ENCODE results near the gene ZNF627. TPM values are rescaled to one million over a fixed set of nuclear protein-coding genes. Genes with fewer than 3 reads are reported as not detected.
"Not testable (repeated sequence)": the region's sequence is repeated elsewhere in the genome, so short reads cannot be mapped to it uniquely, and the experiment has no call there.

Gene ZNF627
- total RNA-seq, 4 donors from 2014 or later, result 6.1 to 8.9 (median 7.9) TPM

GRCh38 chr19:11624069-11624463 is 26.8 kb downstream of the ZNF627 start:
- 41% methylated on average over 4 of the region's 4 CpGs for WGBS
- H3K4me1 ChIP-seq, result peaks cover 16% of the 10 kb centered on the region
- H3K36me3 ChIP-seq, result peaks cover 21% of the 10 kb centered on the region
- H3K27me3 ChIP-seq, result no peaks in the 10 kb centered on the region
- H3K4me3 ChIP-seq, result peak overlapping the region; percentile 47
- no peaks in the 10 kb centered on the region for H3K9me3 ChIP-seq
- DNase-seq (ENCODE audit: low spot score in 2 of 2), result no peak
- TF ChIP-seq CTCF (IDR thresholded peaks at IDR 0.05), result no peak
- no peak for TF ChIP-seq POLR2A (IDR thresholded peaks at IDR 0.05)
- H3K27ac ChIP-seq, result no peak overlapping the region

- no peaks in the 10 kb centered on the region for H3K27me3 ChIP-seq
- DNase-seq (ENCODE audit: low spot score in 2 of 2), result no peak
- TF ChIP-seq POLR2AphosphoS5 (IDR thresholded peaks at IDR 0.05) (no peak), EP300 (IDR thresholded peaks at IDR 0.05) (no peak), POLR2A (IDR thresholded peaks at IDR 0.05) (no peak), CTCF (IDR thresholded peaks at IDR 0.05) (no peak)
- peaks cover 16% of the 10 kb centered on the region for H3K4me1 ChIP-seq
- no peaks in the 10 kb centered on the region for H3K9me3 ChIP-seq
- no peak overlapping the region for H3K4me3 ChIP-seq
- WGBS, result 78% methylated on average over 15 of the region's 15 CpGs
- no peaks in the 10 kb centered on the region for H3K36me3 ChIP-seq
- H3K27ac ChIP-seq, result no peak overlapping the region
Observed at GRCh38 chr19:11626252-11626651, 29.0 kb downstream of the ZNF627 start.

GRCh38 chr19:11633223-11633622 is 35.9 kb downstream of the ZNF627 start:
- Histone ChIP-seq H3K4me3 (no peak overlapping the region), H3K27ac (no peak overlapping the region), H3K9me3 (no peaks in the 10 kb centered on the region), H3K4me1 (no peaks in the 10 kb centered on the region), H3K27me3 (no peaks in the 10 kb centered on the region), H3K36me3 (no peaks in the 10 kb centered on the region)
- WGBS, result 87% methylated on average over 9 of the region's 9 CpGs
- no peak for DNase-seq (ENCODE audit: low spot score in 2 of 2)
- no peak for TF ChIP-seq POLR2A (IDR thresholded peaks at IDR 0.05)
- TF ChIP-seq POLR2AphosphoS5 (IDR thresholded peaks at IDR 0.05), result no peak
- TF ChIP-seq EP300 (IDR thresholded peaks at IDR 0.05), result no peak
- no peak for TF ChIP-seq CTCF (IDR thresholded peaks at IDR 0.05)

GRCh38 chr19:11634018-11634662 is 36.9 kb downstream of the ZNF627 start:
- not testable (repeated sequence) for H3K27me3 ChIP-seq; H3K9me3 ChIP-seq; H3K4me3 ChIP-seq; DNase-seq (ENCODE audit: low spot score in 2 of 2); H3K36me3 ChIP-seq; H3K4me1 ChIP-seq; H3K27ac ChIP-seq
- 96% methylated on average over 3 of the region's 3 CpGs for WGBS

GRCh38 chr19:11639245-11639601 is 41.9 kb downstream of the ZNF627 start:
- peaks cover 10% of the 10 kb centered on the region for H3K4me1 ChIP-seq
- H3K4me3 ChIP-seq, result peak overlapping the region; percentile 74
- TF ChIP-seq POLR2AphosphoS5 (IDR thresholded peaks at IDR 0.05), result no peak
- no peak for TF ChIP-seq EP300 (IDR thresholded peaks at IDR 0.05)
- TF ChIP-seq POLR2A (IDR thresholded peaks at IDR 0.05), result no peak
- TF ChIP-seq CTCF (IDR thresholded peaks at IDR 0.05), result no peak
- no peaks in the 10 kb centered on the region for H3K9me3 ChIP-seq
- no peaks in the 10 kb centered on the region for H3K36me3 ChIP-seq
- DNase-seq (ENCODE audit: low spot score in 2 of 2), result no peak
- no peak overlapping the region for H3K27ac ChIP-seq
- WGBS, result 11% methylated on average over 3 of the region's 7 CpGs
- no peaks in the 10 kb centered on the region for H3K27me3 ChIP-seq
